SK-N-SH treated with all-trans-retinoic acid at 6 μM for 48 hours (cell line): Measurements from ENCODE around the gene B3GNT5.

Source experiments
- ARNTL ChIP-seq: fragments of 450-650 bp; formaldehyde crosslinking; IDR thresholded peaks from 2 replicates; pipeline ENCODE4 v1.5.0; 2020; ENCODE audit warnings: low read depth, mild to moderate bottlenecking, moderate library complexity, borderline replicate concordance
- BACH2 ChIP-seq: fragments of 250-450 bp; sonication (Bioruptor Pico); IDR thresholded peaks from 2 replicates; pipeline ENCODE4 v1.9.0; 2021; ENCODE audit warnings: mild to moderate bottlenecking, borderline replicate concordance
- CREB5 ChIP-seq: fragments of 250-450 bp; sonication (Bioruptor Pico); IDR thresholded peaks from 2 replicates; pipeline ENCODE4 v1.5.1; 2020; ENCODE audit warnings: low read depth, mild to moderate bottlenecking, moderate library complexity
- CSDC2 ChIP-seq: fragments of 250-450 bp; sonication (Bioruptor Pico); IDR thresholded peaks from 2 replicates; pipeline ENCODE4 v1.5.0; 2020; ENCODE audit warnings: mild to moderate bottlenecking, moderate library complexity
- ESRRG ChIP-seq: fragments of 250-450 bp; sonication (Bioruptor Pico); IDR thresholded peaks from 2 replicates; pipeline ENCODE4 v1.6.1; 2021; ENCODE audit warnings: mild to moderate bottlenecking
- GLIS3 ChIP-seq: fragments of 250-450 bp; sonication (Bioruptor Pico); IDR thresholded peaks from 2 replicates; pipeline ENCODE4 v1.5.0; 2020; ENCODE audit warnings: mild to moderate bottlenecking, moderate library complexity
- OSR1 ChIP-seq: fragments of 250-450 bp; sonication (Bioruptor Pico); IDR thresholded peaks from 2 replicates; pipeline ENCODE4 v1.8.0; 2022; ENCODE audit warnings: moderate library complexity, mild to moderate bottlenecking, inconsistent platforms
- PATZ1 ChIP-seq: fragments of 250-450 bp; sonication (Bioruptor Pico); IDR thresholded peaks from 2 replicates; pipeline ENCODE4 v1.8.0; 2020; ENCODE audit warnings: mild to moderate bottlenecking, moderate library complexity, borderline replicate concordance
- ZFP3 ChIP-seq: fragments of 250-450 bp; sonication (Bioruptor Pico); IDR thresholded peaks from 2 replicates; pipeline ENCODE4 v1.5.0; 2020; ENCODE audit warnings: mild to moderate bottlenecking, moderate library complexity
- ZNF8 ChIP-seq: fragments of 450-650 bp; formaldehyde crosslinking; IDR thresholded peaks from 2 replicates; pipeline ENCODE4 v1.5.0; 2020; ENCODE audit warnings: mild to moderate bottlenecking, moderate library complexity

GRCh38 chr3:183307749-183308148 lies 54.7 kb downstream of the B3GNT5 start:
- no peak for TF ChIP-seq PATZ1 (CRISPR knock-in tag)
- TF ChIP-seq OSR1 (CRISPR knock-in tag), result no peak
- TF ChIP-seq ZNF8 (CRISPR knock-in tag), result no peak
- no peak for TF ChIP-seq GLIS3 (CRISPR knock-in tag)
- no peak for TF ChIP-seq CREB5
- no peak for TF ChIP-seq BACH2
- TF ChIP-seq ZFP3 (CRISPR knock-in tag), result no peak
- TF ChIP-seq ESRRG (CRISPR knock-in tag), result no peak
- TF ChIP-seq ARNTL, result no peak
- TF ChIP-seq CSDC2 (CRISPR knock-in tag), result no peak
